Mesenchymal stem cell (in vitro differentiated cells and primary cell): ENCODE measurements around the gene STAM.
A peak's percentile ranks its signal among the peaks of the same experiment; 100 is the strongest.

Experiments
- DNase-seq: peaks from one replicate; pipeline ENCODE4 v3.0.0-alpha.2; 2013
- H2AFZ ChIP-seq: one replicate; pipeline ENCODE4 v1.6.1; 2013; ENCODE audit warnings: low read depth, mild to moderate bottlenecking, control low read depth, inconsistent platforms, low read length, moderate library complexity
- H2AK5ac ChIP-seq: 2 replicates; pipeline ENCODE4 v1.6.1; 2013; ENCODE audit warnings: low read length, moderate library complexity, mild to moderate bottlenecking, inconsistent platforms; ENCODE audit not compliant: severe bottlenecking
- H2BK120ac ChIP-seq: one replicate; pipeline ENCODE4 v1.6.1; 2013; ENCODE audit warnings: low read depth, mild to moderate bottlenecking, inconsistent platforms, low read length, moderate library complexity
- H2BK12ac ChIP-seq, 2 experiments: one replicate each; pipeline ENCODE4 v1.6.1; 2013; ENCODE audit warnings: inconsistent platforms in 2 of 2, low read length in 2 of 2, mild to moderate bottlenecking in 2 of 2, moderate library complexity in 2 of 2, control low read depth in 1 of 2
- H2BK15ac ChIP-seq: one replicate; pipeline ENCODE4 v1.6.1; 2013; ENCODE audit warnings: mild to moderate bottlenecking, low read depth, inconsistent platforms; ENCODE audit not compliant: poor library complexity, severe bottlenecking
- H2BK5ac ChIP-seq: 2 replicates; pipeline ENCODE4 v1.6.1; 2013; ENCODE audit warnings: low read depth, mild to moderate bottlenecking, low read length, control low read depth, inconsistent platforms; ENCODE audit not compliant: poor library complexity, severe bottlenecking
- H3K14ac ChIP-seq, 2 experiments: one replicate each; pipeline ENCODE4 v1.6.1; 2013; ENCODE audit warnings: inconsistent platforms in 2 of 2, low read length in 2 of 2, control low read depth in 1 of 2, mild to moderate bottlenecking in 1 of 2, moderate library complexity in 1 of 2
- H3K18ac ChIP-seq, 2 experiments: one replicate each; pipeline ENCODE4 v1.6.1; 2013; ENCODE audit warnings: inconsistent platforms in 2 of 2, low read length in 2 of 2, control low read depth in 1 of 2, low read depth in 1 of 2, mild to moderate bottlenecking in 1 of 2
- H3K23ac ChIP-seq, 2 experiments: one replicate each; pipeline ENCODE4 v1.6.1; 2013; ENCODE audit warnings: inconsistent platforms in 2 of 2, low read length in 2 of 2, mild to moderate bottlenecking in 2 of 2, moderate library complexity in 2 of 2, control low read depth in 1 of 2
- H3K27ac ChIP-seq: 2 replicates; pipeline ENCODE4 v1.5.1; 2013; ENCODE audit warnings: mild to moderate bottlenecking, moderate library complexity, low read length, control low read depth, inconsistent platforms; ENCODE audit not compliant: poor library complexity, severe bottlenecking
- H3K27me3 ChIP-seq, 2 experiments: 2 replicates each; pipeline versions ENCODE4 v1.6.1 to v1.7.0; 2013; ENCODE audit warnings: low read length in 2 of 2, mild to moderate bottlenecking in 2 of 2, moderate library complexity in 2 of 2, control low read depth in 1 of 2, inconsistent platforms in 1 of 2; ENCODE audit not compliant: control insufficient read depth in 1 of 2, insufficient read depth in 1 of 2
- H3K36me3 ChIP-seq, 2 experiments: 2 replicates each; pipeline versions ENCODE4 v1.6.1 to v1.7.0; 2013; ENCODE audit warnings: low read length in 2 of 2, control low read depth in 1 of 2, inconsistent platforms in 1 of 2, low read depth in 1 of 2, mild to moderate bottlenecking in 1 of 2; ENCODE audit not compliant: insufficient read depth in 2 of 2, control insufficient read depth in 1 of 2
- H3K4ac ChIP-seq, 2 experiments: one replicate each; pipeline ENCODE4 v1.6.1; 2013; ENCODE audit warnings: inconsistent platforms in 2 of 2, low read length in 2 of 2, mild to moderate bottlenecking in 2 of 2, moderate library complexity in 2 of 2, control low read depth in 1 of 2, low read depth in 1 of 2
- H3K4me1 ChIP-seq: 2 replicates; pipeline ENCODE4 v1.6.1; 2013; ENCODE audit warnings: low read depth, low read length, control low read depth; ENCODE audit not compliant: control insufficient read depth, insufficient read depth
- H3K4me2 ChIP-seq: 2 replicates; pipeline ENCODE4 v1.6.1; 2013; ENCODE audit warnings: low read length, mild to moderate bottlenecking, inconsistent platforms; ENCODE audit not compliant: poor library complexity, severe bottlenecking
- H3K4me3 ChIP-seq, 2 experiments: 2 replicates each; pipeline versions ENCODE4 v1.5.1 to v1.7.0; 2013; ENCODE audit warnings: low read length in 2 of 2, mild to moderate bottlenecking in 2 of 2, control low read depth in 1 of 2, low read depth in 1 of 2; ENCODE audit not compliant: insufficient read depth in 1 of 2
- H3K79me1 ChIP-seq: replicated peaks from 2 replicates; pipeline ENCODE4 v1.6.1; 2013; ENCODE audit warnings: mild to moderate bottlenecking, control low read depth, low read length, inconsistent platforms; ENCODE audit not compliant: poor library complexity, severe bottlenecking
- H3K9ac ChIP-seq: 2 replicates; pipeline ENCODE4 v1.7.0; 2013; ENCODE audit warnings: mild to moderate bottlenecking, low read length, moderate library complexity
- H3K9me3 ChIP-seq: 2 replicates; pipeline ENCODE4 v1.7.0; 2013; ENCODE audit warnings: mild to moderate bottlenecking, low read length; ENCODE audit not compliant: control insufficient read depth
- H4K8ac ChIP-seq: one replicate; pipeline ENCODE4 v1.6.1; 2013; ENCODE audit warnings: inconsistent platforms, mild to moderate bottlenecking, low read length, moderate library complexity
- H4K91ac ChIP-seq: one replicate; pipeline ENCODE4 v1.6.1; 2013; ENCODE audit warnings: mild to moderate bottlenecking, low read length, inconsistent platforms
- WGBS: methylation state at CpG from one replicate; pipeline ENCODE4 v1.1.7; 2013; ENCODE audit warnings: mixed read lengths; 5-methylcytosine and 5-hydroxymethylcytosine counted together

STAM gene

DNA sequence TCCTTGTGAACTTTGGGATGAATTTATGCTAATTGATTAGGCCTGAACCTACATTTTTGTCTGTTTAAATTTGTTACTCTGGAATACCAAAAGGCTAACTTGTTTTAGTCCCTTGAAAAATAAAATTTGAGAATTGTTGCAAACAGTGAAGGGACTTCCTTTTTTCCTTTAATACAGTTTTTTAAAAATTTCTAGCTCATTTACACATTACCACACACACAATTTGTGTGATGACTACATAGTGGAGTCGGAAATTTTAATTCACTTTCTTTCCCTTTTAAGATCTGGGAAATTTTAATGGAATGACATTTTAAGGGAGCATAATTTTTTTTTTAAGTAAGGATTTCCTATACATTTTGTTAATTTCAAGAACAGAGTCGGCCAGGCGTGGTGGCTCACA, 99.5 kb downstream of the STAM start:
- 75% methylated on average over 2 of the region's 3 CpGs for WGBS
- DNase-seq, result no peak
- no peak overlapping the region for H3K4me2 ChIP-seq

DNA sequence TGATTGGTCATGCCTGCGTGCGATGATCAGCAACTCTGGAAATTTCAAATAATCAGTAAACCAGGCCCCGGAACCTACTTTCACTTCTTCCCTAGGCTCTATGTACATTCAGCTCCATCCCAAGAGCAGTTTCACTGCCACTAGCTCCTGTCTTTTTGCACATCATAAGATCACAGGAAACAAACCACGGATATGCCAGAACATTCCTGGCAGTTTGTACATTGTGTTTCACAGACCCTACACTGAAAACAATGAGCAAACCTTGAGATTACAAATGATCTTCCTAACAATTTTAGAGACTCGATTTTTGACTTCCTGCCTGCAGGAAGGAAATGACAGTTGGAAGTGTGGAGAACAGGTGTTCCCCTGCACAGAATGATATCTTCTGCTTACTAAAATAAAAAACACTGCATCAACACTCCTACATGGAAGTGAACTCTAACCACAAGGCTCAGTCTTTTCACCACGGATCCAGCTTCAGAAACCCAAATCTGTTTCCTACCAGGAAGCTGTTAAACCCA, 100.5 kb downstream of the STAM start:
- H2BK15ac ChIP-seq, result no peak overlapping the region

More for the DNA sequence above, 99.5 kb downstream of the STAM start:
- no peak overlapping the region for H2BK5ac ChIP-seq
- H4K8ac ChIP-seq, result no peak overlapping the region
- H2BK12ac ChIP-seq, result no peak overlapping the region
- no peak overlapping the region for H2BK120ac ChIP-seq
- H3K27ac ChIP-seq, result no peak overlapping the region
- H2AFZ ChIP-seq, result no peak overlapping the region
- no peak overlapping the region for H3K4me3 ChIP-seq
- no peaks in the 10 kb centered on the region for H3K27me3 ChIP-seq
- no peak overlapping the region for H3K18ac ChIP-seq
- no peak overlapping the region for H2BK15ac ChIP-seq
- no peak overlapping the region for H3K23ac ChIP-seq
- H3K9ac ChIP-seq, result peak overlapping the region; percentile 61
- peaks cover 1% of the 10 kb centered on the region for H3K4me1 ChIP-seq
- H4K91ac ChIP-seq, result no peak overlapping the region
- H2AK5ac ChIP-seq, result no peak overlapping the region
- H3K9me3 ChIP-seq, result no peaks in the 10 kb centered on the region
- H3K4ac ChIP-seq, result no peak overlapping the region
- H3K14ac ChIP-seq, result no peak overlapping the region
- H3K36me3 ChIP-seq, result no peaks in the 10 kb centered on the region
- H3K79me1 ChIP-seq, result no peaks in the 10 kb centered on the region

DNA sequence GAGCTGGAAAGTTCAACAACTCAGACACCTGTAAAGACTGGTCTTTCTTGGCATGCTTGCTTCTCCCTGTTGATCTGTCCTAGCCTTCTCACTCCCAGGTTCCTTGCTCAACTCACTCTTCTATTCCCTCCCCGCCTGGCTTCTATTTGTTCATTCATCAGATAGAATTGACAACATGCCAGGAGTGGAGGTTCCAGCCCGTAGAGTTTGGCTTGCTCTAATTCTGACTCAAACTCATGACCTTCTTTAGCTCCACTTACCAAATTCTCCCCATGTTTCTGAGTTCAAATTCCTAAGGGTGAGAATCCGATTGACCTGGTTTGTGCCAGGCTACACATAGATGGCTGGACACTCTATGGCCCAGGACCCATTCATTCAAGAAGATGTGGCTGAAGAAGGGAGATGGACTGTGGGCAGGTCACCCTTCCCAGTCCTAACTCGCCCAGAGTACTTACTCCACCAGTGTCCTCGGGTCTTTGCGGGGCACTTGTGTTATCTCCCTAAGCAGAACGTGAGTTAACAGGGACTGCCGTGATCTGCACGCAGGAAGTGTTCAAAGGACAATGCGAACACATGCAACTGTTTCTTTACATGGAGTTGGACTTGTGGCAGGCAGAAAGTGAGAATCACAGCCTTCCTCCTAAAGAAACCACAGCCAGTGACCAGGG, 104.1 kb downstream of the STAM start:
- Histone ChIP-seq H2AFZ (no peak overlapping the region), H2BK12ac (no peak overlapping the region), H3K79me1 (no peaks in the 10 kb centered on the region), H3K18ac (no peak overlapping the region), H2AK5ac (no peak overlapping the region), H3K4me3 (no peak overlapping the region), H3K14ac (no peak overlapping the region), H4K91ac (no peak overlapping the region), H3K9me3 (no peaks in the 10 kb centered on the region), H2BK5ac (no peak overlapping the region), H2BK120ac (no peak overlapping the region), H3K36me3 (no peaks in the 10 kb centered on the region), H3K23ac (no peak overlapping the region), H2BK15ac (no peak overlapping the region), H3K4me2 (no peak overlapping the region), H3K9ac (no peak overlapping the region), H3K27me3 (no peaks in the 10 kb centered on the region), H3K4ac (no peak overlapping the region), H3K4me1 (peaks cover under 1% of the 10 kb centered on the region), H4K8ac (no peak overlapping the region), H3K27ac (no peak overlapping the region)
- WGBS, result 94% methylated on average over 10 of the region's 10 CpGs
- DNase-seq, result no peak

More for the DNA sequence above, 100.5 kb downstream of the STAM start:
- 90% methylated on average over 6 of the region's 6 CpGs for WGBS
- Histone ChIP-seq H3K23ac (no peak overlapping the region), H3K18ac (no peak overlapping the region), H2BK120ac (no peak overlapping the region), H3K27ac (no peak overlapping the region), H3K9ac (no peak overlapping the region), H3K36me3 (no peaks in the 10 kb centered on the region), H3K9me3 (no peaks in the 10 kb centered on the region), H2AK5ac (no peak overlapping the region), H3K27me3 (no peaks in the 10 kb centered on the region), H2AFZ (no peak overlapping the region), H3K4ac (no peak overlapping the region), H3K79me1 (no peaks in the 10 kb centered on the region), H3K14ac (no peak overlapping the region), H4K8ac (no peak overlapping the region), H3K4me1 (peaks cover 1% of the 10 kb centered on the region), H3K4me3 (no peak overlapping the region), H2BK12ac (no peak overlapping the region), H2BK5ac (no peak overlapping the region), H4K91ac (no peak overlapping the region), H3K4me2 (no peak overlapping the region)
- no peak for DNase-seq

DNA sequence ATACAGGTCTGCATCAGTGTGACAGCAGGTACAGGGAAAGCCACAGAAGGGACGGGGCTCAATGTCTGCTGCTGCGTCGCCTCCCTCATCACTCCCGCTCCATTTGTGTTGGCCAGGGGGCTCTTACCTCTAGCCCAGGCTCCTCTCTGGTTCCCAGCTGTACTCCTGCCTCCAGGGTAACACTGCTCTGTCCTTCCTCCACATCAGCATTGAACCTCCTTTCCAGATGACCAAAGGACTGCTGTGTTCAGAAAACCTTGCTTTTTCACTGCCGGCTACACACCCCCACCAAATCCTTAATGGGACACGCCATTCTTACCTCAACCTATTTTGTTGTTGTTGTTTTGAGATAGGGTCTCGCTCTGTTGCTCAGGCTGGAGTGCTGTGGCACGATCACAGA, 105.9 kb downstream of the STAM start:
- H4K91ac ChIP-seq, result no peak overlapping the region
- H4K8ac ChIP-seq, result no peak overlapping the region
- no peaks in the 10 kb centered on the region for H3K79me1 ChIP-seq
- H3K18ac ChIP-seq, result no peak overlapping the region
- no peak overlapping the region for H2AK5ac ChIP-seq
- no peak overlapping the region for H3K27ac ChIP-seq
- no peak overlapping the region for H3K4me2 ChIP-seq
- H3K36me3 ChIP-seq, result no peaks in the 10 kb centered on the region
- no peak for DNase-seq
- no peak overlapping the region for H2BK15ac ChIP-seq
- H3K14ac ChIP-seq, result no peak overlapping the region
- WGBS, result over 99% methylated on average over 6 of the region's 8 CpGs
- H2AFZ ChIP-seq, result no peak overlapping the region
- H2BK12ac ChIP-seq, result no peak overlapping the region
- no peak overlapping the region for H3K9ac ChIP-seq
- no peak overlapping the region for H3K4me3 ChIP-seq
- no peak overlapping the region for H2BK120ac ChIP-seq
- H2BK5ac ChIP-seq, result no peak overlapping the region
- H3K4ac ChIP-seq, result no peak overlapping the region
- no peaks in the 10 kb centered on the region for H3K27me3 ChIP-seq
- no peaks in the 10 kb centered on the region for H3K4me1 ChIP-seq
- no peak overlapping the region for H3K23ac ChIP-seq
- H3K9me3 ChIP-seq, result no peaks in the 10 kb centered on the region
